MM.1S (cell line): ENCODE data around the gene C17orf113.

Experiments used
- CTCF ChIP-seq: fragments of 300-600 bp; sonication (generic); IDR thresholded peaks from 2 replicates; pipeline ENCODE4 v1.5.1; 2016; ENCODE audit warnings: antibody characterized with exemption, low read length, mixed read lengths
- EZH2 ChIP-seq: fragments of 300-600 bp; sonication (generic); optimal IDR thresholded peaks from 2 replicates; pipeline ENCODE3; 2017; ENCODE audit warnings: low read depth, mild to moderate bottlenecking, antibody characterized with exemption, low read length, mixed read lengths

- no peak for TF ChIP-seq CTCF
- no peak for TF ChIP-seq EZH2
These were observed 57.8 kb downstream of the C17orf113 start for GRCh38 chr17:41992576-41992975.
